Omental fat pad (tissue), 4 donors: ENCODE data around the gene RORC. TPM values are rescaled to one million over a fixed set of nuclear protein-coding genes. Genes with fewer than 3 reads are reported as not detected.

Experiments
- ATAC-seq: fragments of 150-250 bp; one replicate; pipeline ENCODE4 v1.9.1; 2016; ENCODE audit warnings: mild to moderate bottlenecking, moderate library complexity; ENCODE audit not compliant: low FRiP score
- DNase-seq: peaks from one replicate; pipeline ENCODE4 v3.0.0-alpha.2; 2019; ENCODE audit warnings: low spot score
- total RNA-seq, 4 donors: library from RNA; depleted of rRNA; stranded (reverse); fragments of >200 nt; gene quantifications; one replicate each; pipeline ENCODE4 v1.1.0, GENCODE V29; 2016
- TF ChIP-seq, protein P1 (sequence below), 3 donors: fragments of 450-650 bp; IDR thresholded peaks; one replicate each; pipeline ENCODE4 v1.5.1; 2016 to 2017; ENCODE audit warnings: antibody characterized with exemption in 3 of 3, mild to moderate bottlenecking in 3 of 3, moderate library complexity in 2 of 3

Gene RORC
- total RNA-seq, 4 donors from 2014 or later, result 2.0 to 16.0 (median 5.8) TPM; not detected in 1

DNA sequence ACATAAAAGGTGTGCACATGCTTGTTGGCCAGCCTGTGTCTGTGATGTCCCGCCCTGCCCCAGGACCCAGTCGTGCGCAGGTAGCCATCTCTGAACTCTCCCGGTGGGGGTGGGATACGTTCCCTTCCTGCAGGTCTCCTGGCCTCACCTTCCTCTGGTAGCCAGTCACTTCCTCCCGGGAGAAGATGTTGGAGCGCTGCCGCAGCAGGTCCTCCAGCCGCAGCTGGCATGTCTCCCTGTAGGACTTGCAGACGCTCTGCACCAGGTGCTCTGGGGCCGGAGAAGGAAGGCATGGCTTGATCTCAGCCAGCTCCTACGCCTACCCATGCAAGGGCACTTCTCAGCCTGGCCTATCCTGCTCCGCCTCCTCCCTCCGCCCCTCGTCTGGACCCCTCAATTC is 17.2 kb downstream of the RORC start:
- TF ChIP-seq, protein P1, sequence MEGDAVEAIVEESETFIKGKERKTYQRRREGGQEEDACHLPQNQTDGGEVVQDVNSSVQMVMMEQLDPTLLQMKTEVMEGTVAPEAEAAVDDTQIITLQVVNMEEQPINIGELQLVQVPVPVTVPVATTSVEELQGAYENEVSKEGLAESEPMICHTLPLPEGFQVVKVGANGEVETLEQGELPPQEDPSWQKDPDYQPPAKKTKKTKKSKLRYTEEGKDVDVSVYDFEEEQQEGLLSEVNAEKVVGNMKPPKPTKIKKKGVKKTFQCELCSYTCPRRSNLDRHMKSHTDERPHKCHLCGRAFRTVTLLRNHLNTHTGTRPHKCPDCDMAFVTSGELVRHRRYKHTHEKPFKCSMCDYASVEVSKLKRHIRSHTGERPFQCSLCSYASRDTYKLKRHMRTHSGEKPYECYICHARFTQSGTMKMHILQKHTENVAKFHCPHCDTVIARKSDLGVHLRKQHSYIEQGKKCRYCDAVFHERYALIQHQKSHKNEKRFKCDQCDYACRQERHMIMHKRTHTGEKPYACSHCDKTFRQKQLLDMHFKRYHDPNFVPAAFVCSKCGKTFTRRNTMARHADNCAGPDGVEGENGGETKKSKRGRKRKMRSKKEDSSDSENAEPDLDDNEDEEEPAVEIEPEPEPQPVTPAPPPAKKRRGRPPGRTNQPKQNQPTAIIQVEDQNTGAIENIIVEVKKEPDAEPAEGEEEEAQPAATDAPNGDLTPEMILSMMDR (IDR thresholded peaks at IDR 0.05), result no peak
- ATAC-seq (no peak), DNase-seq (no peak)

DNA sequence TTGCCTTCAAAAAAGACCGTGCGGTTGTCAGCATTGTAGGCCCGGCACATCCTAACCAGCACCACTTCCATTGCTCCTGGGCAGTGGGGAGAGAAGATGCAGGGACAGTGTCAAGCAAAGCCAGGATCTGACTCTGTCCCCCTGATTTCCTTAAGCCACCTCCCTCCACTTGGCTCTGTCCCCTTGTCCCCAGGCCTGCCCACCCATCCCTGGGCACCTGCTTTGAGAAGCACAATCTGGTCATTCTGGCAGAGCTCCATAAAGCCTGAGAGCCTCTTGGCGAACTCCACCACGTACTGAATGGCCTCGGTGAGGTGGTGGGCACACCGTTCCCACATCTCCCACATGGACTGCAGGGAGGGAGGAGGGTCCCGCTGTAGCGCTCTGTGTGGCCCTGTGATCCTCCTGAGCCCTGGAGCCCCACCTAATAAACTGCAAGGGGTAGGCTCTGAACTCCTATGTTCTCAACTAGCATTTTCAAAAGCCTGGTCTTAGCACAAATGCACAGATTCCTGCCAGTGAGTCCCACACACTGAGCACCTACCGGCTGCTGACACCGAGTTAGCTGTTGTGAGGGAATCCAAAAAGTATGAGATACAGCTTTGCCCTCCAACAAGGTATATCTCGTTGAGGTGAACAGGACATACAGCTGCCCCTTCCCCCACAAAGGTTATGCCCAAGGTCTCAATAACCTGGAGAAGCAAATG is 18.2 kb downstream of the RORC start:
- ATAC-seq (no peak), DNase-seq (no peak)
- TF ChIP-seq, protein P1 (IDR thresholded peaks at IDR 0.05), result no peak

DNA sequence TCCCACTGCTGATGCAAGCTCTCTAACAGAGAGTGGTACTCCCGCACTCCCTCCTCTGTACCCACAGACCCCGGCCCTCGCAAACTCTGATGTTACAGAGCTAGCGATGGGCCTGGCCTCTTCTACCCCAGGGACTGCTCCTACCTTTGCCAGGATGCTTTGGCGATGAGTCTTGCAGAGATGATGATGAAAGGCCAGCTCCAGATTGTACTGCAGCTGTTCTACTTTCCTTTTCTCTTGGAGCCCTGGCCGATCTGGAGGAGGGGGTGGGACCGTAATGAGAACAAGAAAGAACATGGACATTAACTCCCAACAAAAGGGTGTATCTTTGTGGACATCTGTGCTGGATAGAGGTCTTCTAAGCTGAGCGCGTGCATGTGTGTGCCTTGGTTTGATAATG is 20.4 kb downstream of the RORC start:
- ATAC-seq (no peak), DNase-seq (no peak)
- TF ChIP-seq, protein P1 (IDR thresholded peaks at IDR 0.05), result no peak

DNA sequence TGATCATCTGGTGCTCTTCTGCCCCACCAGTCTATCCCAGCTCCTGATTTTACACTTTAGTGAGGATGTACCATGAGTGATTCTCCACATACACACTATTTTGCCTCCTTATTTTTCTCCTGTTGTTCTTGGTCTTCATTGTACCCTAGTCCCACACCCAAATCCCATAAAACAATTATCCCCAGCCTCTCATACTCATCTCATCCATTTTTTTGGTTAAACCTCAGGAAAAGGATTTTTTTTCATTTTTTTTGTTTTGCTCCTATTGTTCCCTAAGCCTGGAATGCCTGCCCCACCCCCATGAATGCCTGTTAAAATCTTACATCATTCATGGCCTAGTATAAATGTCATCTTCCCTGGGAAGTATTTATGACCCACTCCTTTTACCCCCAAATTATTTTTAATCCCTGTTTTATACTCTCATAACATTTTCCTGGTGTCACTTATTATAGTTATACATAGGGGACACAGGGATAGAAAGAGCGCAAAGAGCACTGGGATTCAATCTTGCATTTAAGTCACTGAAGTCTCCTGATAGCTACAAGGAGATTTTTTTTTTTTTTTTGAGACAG is 21.5 kb downstream of the RORC start:
- no peak for ATAC-seq
- TF ChIP-seq, protein P1 (IDR thresholded peaks at IDR 0.05), result no peak
- DNase-seq, result no peak

DNA sequence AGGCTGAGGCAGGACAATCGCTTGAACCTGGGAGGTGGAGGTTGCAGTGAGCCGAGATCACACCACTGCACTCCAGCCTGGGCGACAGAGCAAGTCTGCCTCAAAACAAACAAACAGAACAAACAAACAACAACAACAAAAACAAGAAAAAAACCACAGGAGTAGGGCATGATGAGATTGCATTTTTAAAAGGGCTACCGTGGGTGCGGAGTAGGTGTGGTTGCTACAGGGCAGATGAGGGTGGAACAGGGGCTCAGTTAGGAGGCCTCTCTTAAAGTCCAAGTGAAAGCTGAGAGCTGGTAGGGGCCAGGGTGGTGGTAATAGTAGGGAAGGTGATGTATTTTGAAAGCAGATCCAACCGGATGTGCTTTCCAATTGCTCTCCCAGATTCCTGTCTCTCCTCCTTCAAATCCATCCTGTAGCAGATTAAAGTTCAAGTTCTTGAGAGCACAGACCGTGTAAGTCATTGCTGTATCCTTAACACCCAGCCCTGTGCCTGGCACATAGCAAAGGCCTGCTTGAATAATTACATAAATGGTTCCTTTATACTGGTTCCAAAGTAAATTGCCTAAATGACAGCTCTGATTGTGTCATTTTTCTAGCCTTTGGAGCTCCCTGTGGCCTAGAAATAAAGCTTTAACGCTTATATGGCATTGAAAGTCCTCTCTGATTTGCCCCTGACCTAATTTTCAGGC is 22.2 kb downstream of the RORC start:
- ATAC-seq (no peak), DNase-seq (no peak)
- TF ChIP-seq, protein P1 (IDR thresholded peaks at IDR 0.05), result no peak

DNA sequence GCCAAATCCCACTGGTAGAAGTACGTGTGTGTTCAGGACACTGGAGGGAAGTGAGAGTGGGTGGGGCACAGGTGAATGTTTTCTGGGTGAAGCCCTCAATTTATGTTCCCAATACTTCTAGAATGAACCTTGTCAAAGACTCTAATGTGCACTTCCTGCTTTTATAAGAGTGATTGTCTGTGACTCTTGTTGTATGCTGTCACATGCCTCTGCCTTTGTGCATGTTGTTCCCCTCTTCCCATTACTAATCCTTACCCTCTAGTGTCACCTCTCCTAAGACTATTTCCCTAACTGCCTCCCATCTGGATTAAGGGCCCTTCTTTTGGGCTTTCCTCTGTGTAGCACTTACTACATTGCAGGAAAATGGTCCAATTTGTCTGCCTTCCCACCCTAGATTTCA is 23.8 kb downstream of the RORC start:
- ATAC-seq (no peak), DNase-seq (no peak)
- TF ChIP-seq, protein P1 (IDR thresholded peaks at IDR 0.05), result no peak
